CD4-positive, alpha-beta T cell treated with Interleukin-15 for 1 hour (primary cell): ENCODE measurements around the gene SF1.

Experiments
- DNase-seq: peaks from one replicate; pipeline ENCODE4 v3.0.0-alpha.2; 2020

The SF1 gene

GRCh38 chr11:64744544-64745188, 33.7 kb downstream of the SF1 start:
- peak; percentile 49 for DNase-seq

GRCh38 chr11:64743591-64744543, 34.5 kb downstream of the SF1 start, which contains the start of gene RASGRP2:
Gene RASGRP2 (minus strand): TSS chr11:64744142. CDS start chr11:64742866, 1,276 bp downstream.
- peak; percentile 89 for DNase-seq

- DNase-seq, result peak; percentile 73
Measured at GRCh38 chr11:64742889-64743590, 35.3 kb downstream of the SF1 start.

GRCh38 chr11:64742087-64742888, 36.1 kb downstream of the SF1 start:
- DNase-seq, result no peak

GRCh38 chr11:64741375-64742086, 36.8 kb downstream of the SF1 start:
- no peak for DNase-seq

GRCh38 chr11:64739871-64740270, 38.5 kb downstream of the SF1 start:
- no peak for DNase-seq

- no peak for DNase-seq
Measured at GRCh38 chr11:64736654-64737053, 41.7 kb downstream of the SF1 start.

GRCh38 chr11:64735725-64736259, 42.5 kb downstream of the SF1 start:
- DNase-seq, result no peak

GRCh38 chr11:64734811-64735724, 43.3 kb downstream of the SF1 start:
- DNase-seq, result no peak

GRCh38 chr11:64731601-64732000, 46.7 kb downstream of the SF1 start:
- no peak for DNase-seq

- no peak for DNase-seq
Measured at GRCh38 chr11:64729851-64730382, 48.4 kb downstream of the SF1 start.

- DNase-seq, result no peak
Measured at GRCh38 chr11:64728757-64729365, 49.5 kb downstream of the SF1 start.

GRCh38 chr11:64726867-64727530, 51.3 kb downstream of the SF1 start:
- no peak for DNase-seq

- no peak for DNase-seq
Measured at GRCh38 chr11:64726211-64726641, 52.1 kb downstream of the SF1 start.

GRCh38 chr11:64724863-64725532, 53.3 kb downstream of the SF1 start:
- no peak for DNase-seq

GRCh38 chr11:64723907-64724862, 54.2 kb downstream of the SF1 start:
- DNase-seq, result no peak
